ENCODE results near the gene CNIH1. TPM values are rescaled to one million over a fixed set of nuclear protein-coding genes. Genes with fewer than 3 reads are reported as not detected.

CNIH1 gene
- total RNA-seq, 1 experiment from 2014 or later = 149 TPM

DNA sequence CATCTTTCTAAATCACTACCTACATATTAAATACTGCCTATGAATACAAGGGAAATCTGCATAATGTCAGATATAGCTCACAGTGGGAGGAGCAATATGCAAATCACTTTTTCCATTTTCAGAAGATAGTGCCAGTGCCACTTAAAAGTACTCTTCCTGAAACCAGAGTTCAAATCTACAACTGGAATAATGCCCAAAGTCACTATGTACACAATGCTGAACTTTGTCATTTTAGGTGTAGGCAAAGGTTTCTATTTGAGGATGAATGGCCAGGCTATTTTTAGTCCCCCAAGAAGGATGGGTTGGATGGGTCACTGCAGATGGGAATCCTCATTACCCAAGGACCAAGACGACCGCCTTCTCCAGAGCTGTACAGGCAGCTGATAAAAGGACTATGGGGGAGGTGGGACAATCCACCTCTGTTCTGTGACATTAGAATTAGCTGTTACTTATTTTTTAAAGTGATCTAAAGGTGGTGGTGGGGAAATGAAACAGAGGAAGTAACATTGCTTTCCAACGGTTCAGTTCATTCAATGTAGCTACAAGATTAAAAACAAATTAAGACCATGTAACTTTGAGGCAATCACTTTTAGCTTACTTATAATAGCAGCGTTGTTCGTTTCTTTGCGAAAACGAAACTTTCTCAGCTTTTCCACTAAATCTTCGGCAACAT is 42.0 kb upstream of the CNIH1 start:
- peaks cover 4 to 13% of the 10 kb centered on the region in 2 experiments; a peak in 3 of 4 replicates for H3K4me1 ChIP-seq (ENCODE audit: control insufficient read depth in 1 of 2, insufficient read depth in 2 of 2, low read length in 2 of 2)
- no peak overlapping the region for H3K4me3 ChIP-seq (replicated peaks in 1 of 2; ENCODE audit: low read depth in 1 of 2, low read length in 2 of 2)
- H3K9me2 ChIP-seq (ENCODE audit: insufficient read depth) = no peaks in the 10 kb centered on the region
- no peaks in the 10 kb centered on the region for H3K27me3 ChIP-seq (ENCODE audit: insufficient read depth, low read length)
- no peak overlapping the region for H3K27ac ChIP-seq (ENCODE audit: low read depth, low read length)
- no peak overlapping the region for H2AFZ ChIP-seq (ENCODE audit: low read depth, low read length, poor library complexity, severe bottlenecking)
- peaks cover 78% of the 10 kb centered on the region for H3K79me2 ChIP-seq (ENCODE audit: insufficient read depth, low read length)
- TF ChIP-seq CBX3 (IDR thresholded peaks at IDR 0.05; ENCODE audit: low read depth) = no peak
- no peak for TF ChIP-seq CTCF (IDR thresholded peaks at IDR 0.05 in 2 of 3, conservative IDR thresholded peaks at IDR 0.05 in 1 of 3; ENCODE audit: borderline replicate concordance in 1 of 3, insufficient read depth in 1 of 3, low read depth in 2 of 3, low read length in 2 of 3)
- TF ChIP-seq SP1 (IDR thresholded peaks at IDR 0.05; ENCODE audit: low read depth) = no peak
- no peak for TF ChIP-seq ZFX (IDR thresholded peaks at IDR 0.05)
- no peak for TF ChIP-seq ZBTB33 (IDR thresholded peaks at IDR 0.05; ENCODE audit: extremely low read depth, insufficient replicate concordance, low read length)
- no peaks in the 10 kb centered on the region for H3K9me3 ChIP-seq (ENCODE audit: control insufficient read depth in 1 of 2, insufficient read depth in 1 of 2, low read depth in 1 of 2, low read length in 2 of 2)
- ChIA-PET CTCF (interaction anchor here (0.7 kb wide), 1 partner anchor 10 kb away, joined by 3 read pairs; no protein-coding TSS in a partner anchor), RAD21 (ENCODE audit: low non-redundant PET in 1 of 2, low total read pairs in 2 of 2, uncharacterized antibody in 2 of 2, unreplicated experiment in 2 of 2) (no interaction called here), POLR2A (no interaction called here)
- BruUV-seq (replicated peaks) = no TSS peak
- no peak overlapping the region for H3K4me2 ChIP-seq (ENCODE audit: low read length)
- intact Hi-C loops (cut with micrococcal nuclease) = no loop called here
- H3K36me3 ChIP-seq (ENCODE audit: control insufficient read depth in 1 of 2, insufficient read depth in 2 of 2, low read length in 2 of 2) = peaks cover 21 to 26% of the 10 kb centered on the region in 2 experiments; a peak in 3 of 4 replicates
- DNase-seq (ENCODE audit: low read depth, low spot score) (no peak), ATAC-seq (no peak)
- 0 out of 2 replicates have a peak, but pooled peaks cover 4% of the 10 kb centered on the region for H4K20me1 ChIP-seq (ENCODE audit: insufficient read depth)
- no peak overlapping the region for H3K9ac ChIP-seq (ENCODE audit: low read length)
